NCI-H1436 (cell line): ENCODE results near the gene KLKB1.
"Not testable (repeated sequence)": the region's sequence is repeated elsewhere in the genome, so short reads cannot be mapped to it uniquely, and the experiment has no call there.

ENCODE experiments used
- DNase-seq: peaks from one replicate; lab custom pipeline; 2025; lab: John Stamatoyannopoulos, UW

The KLKB1 gene

GRCh38 chr4:186227744-186228513 is 622 bp downstream of the KLKB1 start:
- DNase-seq: no peak

DNA sequence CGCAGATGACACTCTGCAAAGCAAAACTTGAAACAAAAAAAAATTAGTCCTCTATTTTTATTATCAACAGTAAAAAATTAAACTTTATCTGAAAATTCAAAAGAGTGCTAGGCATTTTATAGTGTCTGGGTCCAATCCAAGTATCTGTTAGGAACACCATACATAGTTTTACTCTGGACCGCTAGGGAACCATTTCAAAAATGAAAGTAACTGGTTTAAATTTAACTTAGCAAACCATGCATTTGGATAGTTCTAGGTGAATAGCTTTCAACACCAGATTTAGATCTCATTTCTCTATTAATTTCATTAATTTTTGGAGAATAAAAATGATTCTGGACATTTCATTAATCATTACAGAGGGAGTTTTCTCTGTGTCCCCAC is 1.2 kb downstream of the KLKB1 start:
- DNase-seq: no peak

- no peak for DNase-seq
These were observed 7.1 kb downstream of the KLKB1 start for GRCh38 chr4:186234367-186234766.

GRCh38 chr4:186236126-186236525 is 8.8 kb downstream of the KLKB1 start:
- no peak for DNase-seq

DNA sequence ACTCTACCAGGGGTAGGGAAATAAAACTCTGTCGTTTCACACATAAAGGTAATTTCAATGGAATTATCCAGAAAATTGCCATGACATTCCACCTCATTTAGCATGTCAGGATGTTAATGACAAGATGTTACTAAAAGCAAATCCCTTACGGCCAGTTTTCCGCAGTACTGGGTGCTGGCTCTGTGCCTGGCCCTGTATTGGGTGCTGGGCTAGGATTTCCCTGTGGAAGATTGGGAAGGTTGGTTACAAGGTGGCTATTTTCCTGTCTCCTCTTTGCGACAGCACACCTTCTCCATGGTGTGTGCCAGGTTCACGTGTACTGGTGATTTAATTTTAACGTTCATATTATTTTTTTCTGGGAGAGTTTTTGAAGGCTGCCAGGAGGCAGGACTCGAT is 13.1 kb downstream of the KLKB1 start:
- no peak for DNase-seq

DNA sequence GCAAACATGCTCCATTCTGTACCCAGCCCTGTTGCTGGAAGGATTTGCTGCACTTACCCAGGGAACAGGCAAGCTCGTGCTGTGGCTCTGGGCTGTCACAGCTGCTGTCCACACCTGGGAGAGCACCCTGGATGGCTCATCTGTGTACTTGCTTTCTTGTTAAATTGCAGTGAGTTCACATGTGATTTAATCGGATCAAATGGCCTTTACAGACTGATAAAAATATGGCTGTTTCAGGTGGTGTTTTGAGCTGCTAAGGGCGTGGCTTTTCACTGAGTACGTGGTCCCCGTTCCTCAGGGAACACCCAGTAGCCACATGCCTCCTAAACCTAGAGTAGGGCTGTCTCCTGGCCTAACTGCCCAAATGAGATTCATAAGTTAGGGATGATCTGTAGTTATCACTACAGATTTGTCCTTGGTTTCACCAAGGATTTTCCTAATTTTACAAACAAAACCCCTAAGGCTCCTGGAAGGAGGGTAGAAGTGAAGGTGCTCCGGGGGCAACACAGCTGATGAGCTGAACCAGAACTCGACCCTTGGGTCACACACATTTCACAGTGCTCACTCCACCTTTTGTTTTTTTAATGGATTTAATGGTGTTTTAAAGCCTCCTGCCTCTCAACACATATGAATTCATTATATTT is 13.7 kb downstream of the KLKB1 start:
- no peak for DNase-seq

DNA sequence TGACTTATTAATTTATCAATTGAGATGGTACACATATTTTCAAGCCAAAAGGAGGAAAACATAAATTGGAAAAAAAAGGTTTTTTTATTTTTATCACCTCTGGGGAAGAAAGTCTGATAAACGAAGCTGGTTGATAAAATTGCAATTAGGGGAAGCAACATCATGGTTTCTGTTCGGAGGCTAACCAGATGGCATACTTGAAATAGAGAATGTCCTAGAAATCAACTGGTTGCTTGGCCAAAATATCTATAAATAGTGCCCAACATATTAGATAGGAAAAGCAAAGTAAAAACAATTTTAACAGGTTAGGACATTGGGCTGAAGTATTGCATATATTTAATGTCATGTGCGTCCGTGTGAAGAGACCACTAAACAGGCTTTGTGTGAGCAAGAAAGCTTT is 14.3 kb downstream of the KLKB1 start:
- no peak for DNase-seq

- not testable (repeated sequence) for DNase-seq
These were observed 14.7 kb downstream of the KLKB1 start for GRCh38 chr4:186242031-186242430.

DNA sequence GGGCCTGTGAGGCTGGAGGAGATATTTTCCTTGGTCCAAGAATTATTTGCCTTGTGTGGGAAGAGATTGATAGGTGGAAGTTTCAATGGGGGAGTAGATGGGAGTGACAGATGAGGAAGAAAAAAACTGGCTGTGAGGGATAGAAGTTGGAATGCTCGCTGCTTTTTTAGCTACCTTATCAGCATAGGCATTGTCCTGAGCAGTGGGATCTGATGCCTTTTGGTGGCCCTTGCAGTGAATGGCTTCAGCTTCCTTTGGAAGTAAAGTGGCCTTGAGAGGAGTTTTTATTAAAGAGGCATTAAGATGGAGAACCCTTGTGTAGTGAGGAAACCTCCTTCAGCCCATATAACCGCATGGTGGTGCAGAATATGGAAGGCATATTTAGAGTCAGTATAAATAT is 16.0 kb downstream of the KLKB1 start:
- no peak for DNase-seq

DNA sequence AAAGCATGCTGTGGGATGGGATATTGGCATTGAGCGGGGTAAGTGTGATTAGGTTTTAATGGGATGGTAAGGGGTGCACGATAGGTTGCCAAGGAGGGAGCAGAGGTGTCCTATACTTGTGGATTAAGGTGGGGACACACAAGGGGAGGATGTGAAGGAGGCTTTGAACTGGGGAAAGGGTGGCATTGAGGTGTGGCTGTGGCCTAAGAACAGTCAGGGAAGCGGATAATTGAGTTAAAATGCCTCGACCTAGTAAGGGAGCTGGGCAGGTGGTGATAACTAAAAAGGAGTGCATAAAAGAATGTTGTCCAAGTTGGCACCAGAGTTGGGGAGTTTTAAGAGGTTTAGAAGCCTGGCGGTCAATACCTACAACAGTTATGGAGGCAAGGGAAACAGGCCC is 17.5 kb downstream of the KLKB1 start:
- no peak for DNase-seq

DNA sequence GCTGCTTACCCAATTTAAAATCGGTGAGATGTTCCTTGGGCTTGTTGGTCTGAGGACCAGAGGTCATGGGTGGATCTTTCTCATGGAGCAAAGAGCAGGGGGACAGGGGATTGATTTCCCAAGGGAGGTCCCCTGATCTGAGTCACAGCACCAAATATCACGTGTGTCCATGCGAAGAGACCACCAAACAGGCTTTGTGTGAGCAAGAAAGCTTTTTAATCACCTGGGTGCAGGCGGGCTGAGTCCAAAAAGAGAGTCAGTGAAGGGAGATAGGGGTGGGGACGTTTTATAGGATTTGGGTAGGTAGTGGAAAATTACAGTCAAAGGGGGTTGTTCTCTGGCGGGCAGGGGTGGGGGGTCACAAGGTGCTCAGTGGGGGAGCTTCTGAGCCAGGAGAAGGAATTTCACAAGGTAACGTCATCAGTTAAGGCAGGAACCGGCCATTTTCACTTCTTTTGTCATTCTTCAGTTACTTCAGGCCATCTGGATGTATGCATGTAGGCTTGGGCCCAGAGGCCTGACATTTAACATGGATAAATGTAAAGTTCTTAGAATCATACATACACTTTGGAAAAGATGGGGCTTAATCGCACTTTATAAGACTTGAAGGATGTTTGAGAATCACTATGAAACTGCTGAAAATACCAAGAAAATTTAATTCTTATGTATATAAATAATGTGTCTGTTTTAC is 19.9 kb downstream of the KLKB1 start:
- DNase-seq: not testable (repeated sequence)

DNA sequence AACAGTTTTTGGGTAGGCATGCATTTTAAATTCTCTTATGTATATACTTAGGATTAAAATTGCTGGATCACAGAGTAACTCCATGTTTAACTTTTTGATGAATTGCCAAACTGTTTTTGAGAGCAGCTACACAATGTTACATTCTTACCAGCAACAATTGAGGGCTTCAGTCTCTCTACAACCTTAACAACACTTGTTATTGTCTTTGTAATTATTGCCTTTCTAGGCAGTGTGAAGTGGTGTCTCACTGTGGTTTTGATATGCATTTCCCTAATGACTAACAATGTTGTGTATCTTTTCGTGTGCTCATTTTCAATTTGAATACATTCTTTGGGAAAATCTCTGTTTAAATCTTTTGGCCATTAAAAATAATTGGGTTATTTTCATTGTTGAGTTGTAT is 21.3 kb downstream of the KLKB1 start:
- no peak for DNase-seq

GRCh38 chr4:186249785-186250754 is 22.8 kb downstream of the KLKB1 start:
- no peak for DNase-seq

DNA sequence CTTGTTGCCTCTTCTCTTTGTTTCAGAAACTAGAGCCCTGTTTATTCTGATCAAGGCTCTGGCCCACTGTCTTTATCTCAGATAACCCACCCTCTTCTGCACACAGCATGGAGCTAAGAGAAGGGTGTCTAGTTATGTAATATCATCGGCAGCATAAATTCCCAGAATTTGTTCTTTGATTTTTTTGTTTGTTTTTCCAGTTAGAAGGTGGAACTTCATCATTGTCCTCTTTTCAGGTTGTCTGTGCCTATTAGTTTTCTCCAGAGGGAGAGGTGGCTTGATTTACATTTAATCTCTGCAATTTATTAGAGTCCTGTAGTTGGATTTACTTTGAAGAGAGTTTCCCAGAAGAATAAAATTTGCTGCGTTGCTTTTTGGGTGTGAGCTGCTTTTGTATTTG is 23.5 kb downstream of the KLKB1 start:
- DNase-seq: no peak

GRCh38 chr4:186255122-186255521 is 27.8 kb downstream of the KLKB1 start:
- DNase-seq: no peak

- DNase-seq: no peak
These were observed 31.0 kb downstream of the KLKB1 start for GRCh38 chr4:186258216-186258811.

DNA sequence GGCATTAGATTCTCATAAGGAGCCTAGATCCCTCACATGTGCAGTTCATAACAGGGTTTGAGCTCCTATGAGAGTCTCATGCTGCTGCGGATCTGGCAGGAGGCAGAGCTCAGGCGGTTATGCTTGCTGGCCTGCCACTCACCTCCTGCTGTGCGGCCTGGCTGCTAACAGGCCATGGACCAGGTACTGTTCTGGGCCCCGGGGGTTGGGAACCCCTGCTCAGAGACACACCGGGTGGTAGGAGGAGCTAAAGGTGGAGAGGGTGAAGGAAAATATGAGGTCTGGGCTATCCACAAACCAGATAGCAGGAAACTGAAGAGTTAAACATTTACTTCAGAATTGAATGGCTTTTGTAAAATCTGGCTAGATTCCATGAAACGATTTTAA is 32.8 kb downstream of the KLKB1 start:
- no peak for DNase-seq

GRCh38 chr4:186260504-186261448 is 33.5 kb downstream of the KLKB1 start:
- DNase-seq: no peak

GRCh38 chr4:186264660-186265059 is 37.4 kb downstream of the KLKB1 start:
- DNase-seq: no peak

DNA sequence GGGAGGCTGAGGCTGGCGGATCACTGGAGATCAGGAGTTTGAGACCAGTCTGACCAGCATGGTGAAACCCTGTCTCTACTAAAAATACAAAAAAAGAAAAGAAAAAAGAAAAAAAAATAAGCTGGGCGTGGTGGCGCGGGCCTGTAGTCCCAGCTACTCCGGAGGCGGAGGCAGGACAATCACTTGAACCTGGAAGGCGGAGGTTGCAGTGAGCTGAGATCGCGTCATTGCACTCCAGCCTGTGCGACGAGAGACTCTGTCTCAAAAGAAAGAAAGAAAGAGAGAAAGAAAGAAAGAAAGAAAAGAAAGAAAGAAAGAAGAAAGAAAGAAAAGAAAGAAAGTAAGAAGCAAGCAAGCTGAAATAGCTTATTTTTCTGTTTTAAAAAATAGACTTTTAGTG is 37.9 kb downstream of the KLKB1 start:
- not testable (repeated sequence) for DNase-seq
